ENCODE results near the gene HOXB4.

Gene HOXB4

DNA sequence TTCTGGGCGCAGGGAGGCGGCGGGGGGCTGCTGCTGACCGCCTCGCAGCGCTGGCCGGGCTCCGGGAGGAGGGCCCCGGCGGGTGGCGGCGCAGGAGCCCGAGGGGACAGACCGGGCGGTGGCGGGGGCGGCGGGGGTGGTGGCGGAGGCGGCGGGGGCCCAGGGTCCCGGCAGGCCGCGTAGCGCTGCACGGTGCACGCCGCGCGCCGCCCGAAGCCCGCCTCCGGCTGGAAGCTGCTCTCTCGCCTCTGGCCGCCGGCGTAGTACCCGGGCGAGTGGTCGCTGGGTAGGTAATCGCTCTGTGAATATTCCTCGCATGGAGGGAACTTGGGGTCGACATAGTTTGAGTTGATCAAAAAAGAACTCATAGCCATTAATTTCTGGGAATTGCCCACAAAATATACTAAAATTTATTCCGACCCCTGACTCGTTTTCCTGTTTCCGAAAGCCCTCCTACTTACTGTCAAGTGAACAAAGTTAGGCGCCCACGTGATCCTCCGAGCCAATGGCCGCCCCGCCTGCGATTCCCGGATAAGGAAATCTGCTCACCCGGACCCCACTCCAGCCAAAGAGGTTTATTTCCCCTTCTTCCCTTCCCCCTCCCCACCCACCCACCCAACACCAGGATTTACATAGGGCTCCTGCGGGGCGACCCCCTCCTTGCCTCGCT, at the start of gene HOXB4:
Gene HOXB4, minus strand, starts transcription at position 405 of the 670 bp plus-strand sequence. Its CDS starts 31 bp downstream, at position 374.
- DNase-seq (ENCODE audit: low read depth in 3 of 3), result peak in 2 of 3 experiments; percentile 37 to 45

DNA sequence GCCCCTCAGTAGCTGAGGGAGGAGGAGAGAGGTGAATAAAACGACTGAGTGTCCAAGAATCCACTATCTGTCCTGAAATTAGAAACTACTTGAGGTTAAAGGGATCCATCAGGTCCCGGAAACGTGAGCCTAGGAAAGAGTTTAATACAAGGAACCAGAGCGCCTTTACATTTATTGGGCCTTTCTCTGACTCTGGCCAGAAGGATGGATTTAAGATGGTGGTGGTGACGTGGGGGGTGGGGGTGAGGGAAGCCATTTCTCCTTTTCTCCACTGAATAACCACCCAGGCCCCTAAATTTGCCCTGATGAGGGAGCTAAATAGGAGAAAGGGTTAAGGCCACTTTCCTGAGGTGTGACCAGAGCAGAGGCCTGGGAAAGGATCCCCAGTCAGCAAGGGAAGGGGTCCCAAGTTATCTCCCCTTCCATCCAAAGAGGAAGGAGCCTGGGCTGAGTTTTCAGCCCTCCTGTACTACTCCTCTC, 49.0 kb upstream of the HOXB4 start:
- DNase-seq (ENCODE audit: low read depth in 3 of 3), result no peak

DNA sequence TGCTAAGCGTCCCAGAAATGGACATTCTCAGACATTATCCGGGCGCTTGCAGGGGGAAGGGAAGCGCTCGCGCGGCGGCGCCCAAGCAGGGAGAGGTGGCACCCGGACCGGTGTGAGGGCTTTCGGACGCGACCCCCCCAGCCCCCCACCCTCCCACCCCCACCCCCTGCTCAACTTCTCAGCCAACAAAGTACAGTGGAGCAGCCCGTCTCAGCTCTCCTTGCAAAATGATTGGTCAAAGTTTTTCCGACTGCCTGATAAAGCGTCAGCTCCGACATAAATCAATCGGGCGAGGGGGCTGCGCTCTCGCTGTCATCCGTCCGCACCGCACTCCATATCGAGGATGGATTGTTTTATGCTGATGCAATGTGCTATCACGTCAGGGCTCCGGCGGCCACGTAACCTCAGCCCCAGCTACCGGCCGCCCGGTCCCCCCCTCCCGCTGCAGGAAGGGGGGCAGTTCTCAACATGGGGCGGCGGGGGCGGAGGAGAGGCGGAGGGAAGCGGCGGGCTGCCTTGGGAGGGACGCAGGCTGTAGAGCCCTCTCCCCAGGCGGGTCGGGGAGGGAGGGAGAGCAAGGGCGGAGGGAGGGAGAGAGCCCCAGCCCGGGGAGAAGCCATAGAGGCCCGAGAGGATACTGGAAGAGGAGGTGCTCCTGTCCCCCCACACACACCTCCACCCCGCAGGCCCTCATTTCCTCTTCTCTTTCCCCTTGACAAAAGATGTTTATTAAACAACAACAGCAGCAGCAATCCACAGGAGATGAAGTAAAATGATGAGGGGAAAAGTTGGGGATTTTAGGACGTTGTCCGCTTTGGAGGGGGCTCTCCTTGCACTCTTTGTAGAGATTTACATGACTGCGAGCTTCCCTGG, 48.3 kb upstream of the HOXB4 start, which contains the start of gene HOXB9:
Gene HOXB9, minus strand, starts transcription at position 114 of the 873 bp plus-strand sequence. Its CDS starts 89 bp downstream, at position 25.
- DNase-seq (ENCODE audit: low read depth in 3 of 3), result peak in 2 of 3 experiments; percentile 55 to 58

DNA sequence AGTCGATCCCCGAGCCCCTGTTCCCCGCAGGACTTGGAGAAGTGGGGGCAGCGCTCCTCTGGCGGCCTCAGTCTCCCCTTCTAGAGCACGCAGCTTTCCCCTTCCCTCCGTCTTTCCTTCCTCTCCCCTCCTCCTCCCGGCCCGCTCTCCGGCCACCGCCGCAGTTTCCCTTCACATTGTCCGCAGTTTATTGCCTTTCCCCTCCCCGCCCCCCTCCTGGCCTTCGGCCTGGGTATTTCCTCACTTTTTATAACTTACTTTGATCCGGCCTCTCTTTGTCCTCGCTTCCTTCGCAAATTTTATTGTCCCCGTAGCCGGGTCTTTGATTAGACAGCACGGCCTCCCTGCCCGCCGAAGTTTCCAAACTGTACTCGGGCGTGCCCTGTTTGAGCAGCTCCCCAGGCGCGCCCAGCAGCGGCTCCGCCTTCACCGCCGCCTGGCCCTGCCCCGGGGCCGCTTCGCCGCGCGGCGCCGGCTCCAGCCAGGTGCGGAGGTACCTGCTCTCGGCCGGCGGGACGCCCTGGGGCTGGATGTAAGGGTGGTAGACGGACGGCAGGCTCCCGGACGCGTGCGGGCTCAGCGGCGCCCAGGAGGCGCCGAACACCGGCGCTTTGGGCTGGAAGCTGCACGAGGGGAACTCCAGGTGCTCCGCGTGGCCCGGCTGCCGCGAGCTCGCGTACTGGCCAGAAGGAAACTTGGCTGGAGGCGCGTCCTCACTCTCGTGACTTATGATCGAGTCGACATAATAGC, 47.5 kb upstream of the HOXB4 start:
- peak in 1 of 3 experiments; percentile 22 for DNase-seq (ENCODE audit: low read depth in 3 of 3)

DNA sequence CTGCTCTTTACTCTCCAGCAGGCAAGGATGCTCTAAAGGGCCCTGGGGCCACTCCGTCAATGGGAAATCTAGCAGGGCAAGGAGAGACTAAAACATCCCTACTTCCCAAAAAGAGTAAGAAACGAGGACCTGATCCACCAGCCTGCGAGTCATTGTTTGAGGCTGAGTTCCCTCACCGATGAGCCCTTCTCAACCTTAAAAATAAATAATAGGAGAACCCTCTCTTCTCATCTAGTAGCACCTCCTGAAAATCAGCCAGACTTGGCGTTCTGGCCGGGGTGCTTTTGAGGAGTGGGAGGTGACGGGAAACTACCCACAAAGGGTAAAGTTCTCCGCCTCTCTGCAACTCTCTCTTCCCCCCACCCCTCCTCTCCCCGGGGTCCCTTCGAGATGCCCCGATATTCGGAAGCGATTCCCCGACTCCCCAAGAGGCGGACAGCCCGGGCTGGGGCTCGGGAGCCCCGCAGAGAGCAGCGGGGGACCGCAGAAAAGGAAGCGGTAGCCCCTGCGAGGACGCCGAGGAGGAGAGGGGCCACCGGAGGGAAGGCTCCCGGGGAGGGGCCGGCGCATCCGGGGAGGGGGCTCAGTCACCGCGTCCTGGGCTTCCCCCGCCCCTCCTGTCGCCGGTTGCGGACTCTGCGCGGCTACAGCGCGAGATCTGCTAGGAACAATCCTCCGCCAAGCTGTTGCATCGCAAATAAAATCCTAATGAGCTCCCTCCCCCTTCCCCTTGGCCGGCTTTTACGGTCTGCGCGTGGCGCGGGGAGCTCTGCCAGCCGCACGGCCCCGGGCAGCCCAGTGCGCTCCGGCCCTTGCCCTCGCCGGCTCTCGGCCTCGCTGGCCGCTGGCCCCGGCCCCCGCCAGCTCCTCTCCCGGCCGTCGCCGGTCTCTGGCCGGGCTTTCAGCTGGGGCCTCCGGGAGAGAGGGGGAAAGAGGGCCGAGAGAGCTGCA, 46.7 kb upstream of the HOXB4 start:
- no peak for DNase-seq (ENCODE audit: low read depth in 3 of 3)

DNA sequence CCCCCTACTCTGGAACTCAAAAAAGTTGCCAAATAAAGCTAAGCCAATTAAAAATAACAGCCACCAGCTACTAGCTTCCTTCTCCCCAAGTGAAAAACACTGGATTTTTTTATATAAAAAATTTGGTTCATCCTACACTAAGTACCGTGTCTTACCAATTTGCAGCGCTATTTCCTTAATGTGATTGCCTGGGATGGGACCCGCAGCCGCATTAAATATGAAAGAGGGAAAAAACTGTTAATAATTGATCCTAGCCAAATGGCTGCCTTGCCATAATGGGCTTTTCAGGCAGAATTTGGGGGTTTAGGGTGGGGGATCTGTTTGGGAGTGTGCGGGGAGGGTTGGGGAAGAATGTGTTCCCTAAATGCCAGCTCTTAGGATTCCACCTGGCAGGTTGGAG, 46.0 kb upstream of the HOXB4 start:
- DNase-seq (ENCODE audit: low read depth in 3 of 3), result no peak

DNA sequence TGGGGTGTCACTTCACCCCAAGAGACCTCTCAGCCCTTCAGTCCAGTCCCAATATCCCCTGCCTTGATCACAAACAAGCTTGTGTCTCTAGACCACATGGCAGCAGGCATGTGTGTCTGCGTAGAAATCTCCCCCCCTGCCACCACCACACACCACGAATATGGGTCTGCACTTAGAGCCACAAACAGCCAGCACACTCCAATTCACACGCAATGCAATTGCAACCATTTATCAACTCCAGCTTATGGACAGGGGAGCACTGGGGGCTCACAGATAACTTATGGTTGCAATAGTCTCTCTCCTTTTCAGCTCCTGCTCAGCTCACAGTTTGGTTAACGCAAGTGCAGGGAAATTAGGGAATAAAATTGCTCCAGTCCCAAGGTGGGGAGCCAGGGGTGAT, 45.4 kb upstream of the HOXB4 start:
- no peak for DNase-seq (ENCODE audit: low read depth in 3 of 3)

DNA sequence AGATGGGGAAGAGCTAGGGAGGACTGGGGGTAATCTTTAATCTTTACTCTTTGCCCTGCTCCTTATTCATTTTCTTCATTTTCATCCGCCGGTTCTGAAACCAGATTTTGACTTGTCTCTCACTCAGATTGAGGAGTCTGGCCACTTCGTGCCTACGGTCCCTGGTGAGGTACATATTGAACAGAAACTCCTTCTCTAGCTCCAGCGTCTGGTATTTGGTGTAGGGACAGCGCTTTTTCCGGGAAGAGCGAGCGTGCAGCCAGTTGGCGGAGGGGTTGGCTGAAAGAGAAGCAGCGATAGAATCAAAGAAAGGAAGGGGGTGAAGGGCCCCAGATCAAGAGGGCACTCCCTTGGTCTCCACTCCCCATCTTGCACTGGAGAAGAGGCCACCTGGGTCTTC, 44.7 kb upstream of the HOXB4 start:
- DNase-seq (ENCODE audit: low read depth in 3 of 3), result no peak

DNA sequence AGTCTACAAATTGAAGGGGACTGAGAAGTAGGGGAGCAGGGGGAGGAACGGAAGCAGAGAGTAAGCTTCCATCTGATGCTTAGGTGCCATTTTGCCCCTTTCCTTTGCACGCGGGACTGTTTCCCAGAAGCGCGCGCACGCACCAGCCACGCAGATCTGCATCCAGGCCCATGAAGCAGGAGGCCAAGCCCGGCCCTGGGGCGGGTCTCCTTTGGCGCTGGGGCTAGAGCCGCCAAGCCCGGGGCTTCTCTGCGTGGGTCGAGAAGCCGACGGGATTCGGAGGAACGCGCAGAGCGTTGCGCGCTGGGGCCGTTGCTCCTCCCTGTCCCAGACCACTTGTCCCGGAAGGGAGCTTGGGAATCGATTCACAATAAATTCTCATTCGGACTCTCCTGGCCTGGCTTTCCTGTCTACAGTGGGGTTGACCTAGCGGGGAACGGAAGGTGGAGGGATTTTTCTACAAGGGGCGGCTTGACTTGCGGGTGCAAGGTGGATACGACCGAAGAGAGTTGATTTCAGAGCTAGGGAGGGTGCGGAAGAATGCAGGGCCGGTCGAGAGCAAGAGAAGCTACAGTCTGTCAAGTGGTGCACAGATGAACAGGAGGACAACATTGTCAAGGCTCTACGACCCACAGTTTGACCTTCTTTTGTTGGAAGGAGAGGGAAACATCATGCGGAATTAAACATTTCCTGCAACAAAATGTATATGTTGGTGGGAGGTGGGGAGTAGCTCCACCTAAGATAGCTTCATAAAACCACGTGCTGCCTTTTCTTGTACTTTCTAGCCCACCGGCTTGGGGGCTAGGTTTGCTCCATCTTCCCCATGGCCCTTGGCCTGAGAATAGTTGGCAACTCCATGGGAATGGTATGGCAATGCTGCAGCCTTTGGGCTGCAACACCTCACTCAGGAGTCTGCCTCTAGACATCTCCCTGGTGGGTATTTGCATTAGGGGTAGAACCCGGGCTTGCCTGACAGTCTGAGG, 43.6 kb upstream of the HOXB4 start:
- no peak for DNase-seq (ENCODE audit: low read depth in 3 of 3)

DNA sequence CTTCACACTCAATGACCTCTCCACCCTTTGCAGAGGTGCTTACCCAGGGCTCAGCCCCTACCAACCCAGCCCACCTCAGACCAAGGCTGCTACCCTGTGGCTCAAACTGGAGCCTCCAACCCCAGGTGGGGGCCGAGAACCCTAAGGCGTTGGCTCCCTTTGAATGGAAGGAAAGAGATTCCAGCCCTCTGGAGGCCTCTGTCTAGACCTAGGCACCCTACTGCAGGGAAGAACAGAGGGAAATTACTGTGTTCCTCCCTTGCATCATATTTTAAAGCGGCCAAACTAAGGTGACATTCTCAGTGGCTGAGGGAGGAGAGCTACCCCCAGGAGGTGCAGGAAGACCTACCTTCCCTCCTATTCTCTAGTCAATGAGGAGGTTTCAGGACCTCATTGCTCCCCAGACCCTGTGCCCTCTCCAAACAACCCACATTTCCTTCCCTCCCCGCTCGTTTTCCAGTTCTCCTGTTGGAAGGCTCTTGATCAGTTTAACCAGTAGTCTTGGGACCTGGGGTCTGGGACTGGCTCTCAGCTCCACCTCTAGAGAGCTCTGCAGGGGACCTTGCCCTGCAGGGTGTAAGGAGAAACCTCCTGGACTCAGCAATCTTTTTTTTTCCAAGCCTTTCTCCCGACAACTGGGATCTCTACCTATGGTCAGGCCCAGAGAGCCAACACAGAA, 42.5 kb upstream of the HOXB4 start:
- DNase-seq (ENCODE audit: low read depth in 3 of 3), result no peak

DNA sequence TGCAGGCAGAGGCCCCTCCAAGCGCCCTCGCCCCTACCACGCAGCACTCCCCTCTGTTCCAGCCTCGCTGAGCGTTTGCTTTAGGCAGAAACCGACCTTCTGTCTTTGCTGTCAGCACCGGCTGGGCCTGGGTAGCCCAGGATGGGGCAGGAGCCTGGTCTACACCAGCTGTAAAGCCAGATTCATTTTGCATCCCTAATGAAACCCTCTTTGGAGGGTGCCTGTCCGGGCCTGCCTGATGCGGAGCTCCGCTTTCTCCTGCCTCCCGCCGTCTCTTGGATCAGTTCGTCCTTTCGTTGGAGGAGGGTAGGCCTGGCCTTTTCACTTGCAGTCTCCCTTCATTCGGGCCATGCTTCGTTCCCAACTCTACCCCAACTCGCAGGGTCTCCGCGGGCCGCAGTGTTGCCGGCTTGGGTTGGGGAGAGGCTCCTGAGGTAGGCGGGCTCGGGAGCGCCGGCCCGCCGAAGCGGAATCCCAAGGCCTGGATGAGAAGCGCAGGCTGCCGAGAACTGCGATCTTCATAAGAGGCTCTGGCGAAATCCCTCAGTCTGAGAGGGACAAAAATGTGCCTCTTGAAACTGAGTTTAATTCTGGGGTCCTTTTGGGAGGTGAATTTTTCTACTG, 41.8 kb upstream of the HOXB4 start:
- no peak for DNase-seq (ENCODE audit: low read depth in 3 of 3)

DNA sequence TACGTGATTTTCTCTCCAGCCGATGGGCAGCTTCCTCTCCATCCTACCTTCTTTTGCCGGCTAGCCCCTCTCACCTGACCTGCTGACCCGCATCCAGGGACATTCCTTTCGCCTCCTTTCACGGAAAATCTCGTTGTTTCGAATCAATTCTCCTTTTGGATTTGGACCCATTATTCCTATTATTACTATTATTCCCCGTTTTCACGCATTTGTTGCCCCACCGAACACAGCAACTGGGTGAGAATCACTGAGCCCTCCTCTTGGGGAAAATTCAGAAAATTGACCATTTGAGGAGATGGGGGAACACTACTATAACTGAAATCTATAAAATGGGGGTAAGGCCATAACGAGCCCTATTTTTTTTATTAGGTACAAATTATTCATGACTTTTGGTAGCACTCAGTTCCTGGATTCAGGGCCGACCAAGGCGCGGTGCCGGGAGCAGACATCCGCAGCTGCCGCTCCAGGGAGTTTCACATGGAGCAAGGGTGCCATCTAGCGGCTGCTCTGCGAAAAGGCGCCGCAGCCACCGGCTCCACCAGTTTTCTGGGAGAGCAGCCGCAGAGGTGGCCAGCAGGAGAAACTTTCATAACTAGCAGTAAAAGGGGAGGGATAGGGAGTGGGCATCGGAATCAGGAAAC, 40.2 kb upstream of the HOXB4 start:
- peak; percentile 67 to 76 (median 75) for DNase-seq (ENCODE audit: low read depth in 3 of 3)

DNA sequence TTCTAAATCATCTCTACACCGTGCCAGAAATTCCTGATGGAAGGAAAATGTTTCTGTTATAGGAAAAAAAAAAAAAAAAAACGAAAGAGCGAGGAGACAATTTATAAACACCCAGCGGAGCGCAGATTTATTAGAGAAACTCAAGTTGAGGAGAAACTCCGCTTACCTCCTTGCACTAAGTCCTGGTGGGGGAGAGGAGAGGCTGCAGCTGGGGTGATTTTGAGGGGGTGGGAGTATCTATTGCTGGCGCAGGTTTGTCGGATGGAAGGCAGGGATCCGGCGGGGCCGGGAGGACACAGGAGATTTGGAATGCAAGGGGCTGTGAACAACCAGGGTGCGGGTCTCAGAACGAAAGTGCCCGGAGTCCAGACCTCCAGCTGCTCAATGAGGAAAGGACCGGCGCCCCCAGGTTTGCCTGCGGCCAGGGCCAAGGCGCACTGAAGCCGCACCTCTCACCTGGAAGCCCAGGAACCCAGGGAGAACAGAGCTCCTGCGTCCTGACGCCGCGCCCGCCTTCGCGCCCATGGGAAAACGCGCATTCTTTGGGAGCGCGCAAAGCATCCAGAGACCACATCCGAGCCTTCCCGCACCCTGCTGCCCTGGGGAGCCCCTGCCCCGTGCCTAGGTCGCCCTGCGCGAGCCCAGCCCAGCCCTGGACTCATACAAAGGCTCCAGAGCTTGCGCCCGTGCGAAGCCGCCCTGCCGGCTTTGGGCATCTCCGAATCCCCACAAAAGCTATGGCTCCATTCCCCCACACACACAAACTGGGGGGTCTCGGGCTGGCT, 39.5 kb upstream of the HOXB4 start:
- no peak for DNase-seq (ENCODE audit: low read depth in 3 of 3)

DNA sequence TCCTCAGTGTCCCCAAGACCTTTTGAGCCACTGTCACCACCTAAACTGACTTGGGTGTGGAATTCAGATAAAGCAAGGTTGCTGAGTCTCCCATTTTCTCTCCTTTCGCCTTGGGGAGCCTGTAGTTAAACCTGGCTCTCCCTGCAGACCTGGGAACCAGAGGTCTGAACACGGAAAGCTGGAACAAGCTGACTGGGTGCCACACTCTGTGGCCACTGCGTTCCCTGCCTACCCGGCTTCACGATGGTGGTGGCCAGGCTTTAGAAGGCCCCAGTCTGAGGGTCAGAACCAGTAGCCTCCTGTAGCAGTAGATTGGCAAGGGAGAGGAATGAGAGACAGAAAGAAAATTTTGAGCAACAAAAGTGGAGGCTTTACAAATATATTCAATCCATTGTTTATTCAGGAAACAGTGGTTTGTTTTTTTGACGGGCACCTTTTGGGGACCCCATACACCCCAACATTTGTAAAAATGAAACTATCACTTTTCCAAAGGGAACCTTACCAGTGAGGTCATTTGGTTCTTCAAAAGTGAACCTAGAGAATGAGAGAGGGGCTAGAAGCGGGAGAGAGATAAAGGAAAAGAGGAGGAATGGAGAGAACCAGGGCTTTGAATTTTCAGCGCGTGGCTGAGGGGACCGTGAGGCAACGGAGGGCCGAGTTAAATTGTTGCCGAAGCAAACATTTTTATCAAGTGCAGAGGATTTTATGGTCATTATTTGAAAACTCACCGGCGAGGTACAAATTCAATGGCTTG, 38.7 kb upstream of the HOXB4 start:
- DNase-seq (ENCODE audit: low read depth in 3 of 3), result no peak

DNA sequence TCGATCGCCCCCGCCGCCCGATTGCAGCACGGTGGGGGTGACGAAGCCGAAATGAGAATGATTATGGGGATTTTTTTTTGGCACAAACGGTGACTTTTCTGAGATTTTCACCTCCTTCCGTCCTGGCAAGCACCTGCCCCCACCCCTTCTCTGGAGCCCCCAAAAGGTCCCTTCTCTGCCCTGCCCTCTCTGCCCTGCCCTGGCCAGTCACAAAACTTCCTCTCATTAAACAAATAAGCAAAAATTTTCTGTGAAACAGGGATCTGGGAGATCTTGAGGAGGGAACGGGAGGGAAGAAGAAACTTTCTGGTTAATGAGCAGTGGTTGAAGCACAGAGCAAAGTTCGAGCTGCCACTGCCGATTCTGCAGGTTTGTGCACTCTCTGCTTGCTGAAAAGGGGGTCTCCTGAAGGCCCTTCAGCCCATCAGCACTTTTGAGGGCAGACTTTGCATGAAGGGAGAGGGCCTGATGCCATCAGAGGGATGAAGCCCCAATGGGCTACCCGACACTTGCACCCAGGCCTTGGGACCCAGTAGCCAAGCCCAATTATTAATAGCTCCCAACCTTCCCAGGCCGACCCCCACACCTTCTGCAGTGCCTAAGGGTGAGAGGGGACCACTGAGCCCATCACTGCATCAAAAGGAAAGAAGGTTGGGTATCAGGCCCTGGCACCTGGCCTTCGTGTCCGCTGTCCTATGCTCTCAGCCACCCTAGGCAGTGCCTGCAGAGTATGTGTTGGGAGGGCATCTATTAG, 38.0 kb upstream of the HOXB4 start:
- DNase-seq (ENCODE audit: low read depth in 3 of 3), result no peak

Data from stimulated activated CD4-positive, alpha-beta T cell treated with anti-CD3 and anti-CD28 coated beads, TNF-alpha, amount 100 ng/mL, for 4 hours (primary cell).